Kasumi-1 (cell line): ENCODE data around the gene PRKCH.

Source experiments
- DNase-seq, 2 experiments: peaks; one replicate each; lab custom pipeline; 2025; lab: John Stamatoyannopoulos, UW

PRKCH gene

GRCh38 chr14:61532123-61532505 is 210.7 kb downstream of the PRKCH start:
- no peak for DNase-seq

GRCh38 chr14:61532763-61533162 is 211.4 kb downstream of the PRKCH start:
- no peak for DNase-seq

- DNase-seq, result no peak
Measured at GRCh38 chr14:61533513-61534255, 212.3 kb downstream of the PRKCH start.

GRCh38 chr14:61535032-61535431 is 213.7 kb downstream of the PRKCH start:
- DNase-seq, result no peak

- no peak for DNase-seq
Measured at GRCh38 chr14:61535458-61535857, 214.1 kb downstream of the PRKCH start.

- DNase-seq, result no peak
Measured at GRCh38 chr14:61536661-61537562, 215.5 kb downstream of the PRKCH start.

- no peak for DNase-seq
Measured at GRCh38 chr14:61537563-61538463, 216.4 kb downstream of the PRKCH start.

- DNase-seq, result no peak
Measured at GRCh38 chr14:61538464-61539022, 217.2 kb downstream of the PRKCH start.

- DNase-seq, result no peak
Measured at GRCh38 chr14:61539631-61540030, 218.3 kb downstream of the PRKCH start.

- no peak for DNase-seq
Measured at GRCh38 chr14:61540931-61541330, 219.6 kb downstream of the PRKCH start.

- no peak for DNase-seq
Measured at GRCh38 chr14:61542848-61543790, 221.7 kb downstream of the PRKCH start.

- no peak for DNase-seq
Measured at GRCh38 chr14:61543946-61544345, 222.6 kb downstream of the PRKCH start.

GRCh38 chr14:61544448-61545330 is 223.3 kb downstream of the PRKCH start:
- DNase-seq, result no peak

- DNase-seq, result no peak
Measured at GRCh38 chr14:61545726-61546455, 224.5 kb downstream of the PRKCH start.

- DNase-seq, result no peak
Measured at GRCh38 chr14:61547186-61548069, 226.0 kb downstream of the PRKCH start.

- no peak for DNase-seq
Measured at GRCh38 chr14:61549425-61549824, 228.0 kb downstream of the PRKCH start.

GRCh38 chr14:61551384-61551783 is 230.0 kb downstream of the PRKCH start:
- DNase-seq, result no peak

- DNase-seq, result no peak
Measured at GRCh38 chr14:61552241-61552640, 230.9 kb downstream of the PRKCH start.
